Esophagus muscularis mucosa (tissue), 4 donors: ENCODE measurements around the gene HID1. TPM values are rescaled to one million over a fixed set of nuclear protein-coding genes. Genes with fewer than 3 reads are reported as not detected.
"Not testable (repeated sequence)": the region's sequence is repeated elsewhere in the genome, so short reads cannot be mapped to it uniquely, and the experiment has no call there.

Source experiments
- DNase-seq: peaks from one replicate; pipeline ENCODE4 v3.0.0-alpha.2; 2017; ENCODE audit errors: extremely low spot score
- H3K27ac ChIP-seq, 4 donors: fragments of 200-600 bp; sonication (generic); replicated peaks in 1 of 4; 1 replicate in 3 of 4; 2 replicates in 1 of 4; pipeline ENCODE4 v1.5.1; 2016 to 2019; ENCODE audit warnings: mild to moderate bottlenecking in 1 of 4
- H3K27me3 ChIP-seq, 4 donors: fragments of 200-600 bp; sonication (generic); one replicate each; pipeline versions ENCODE4 v1.5.1 to v1.6.0; 2016 to 2019
- H3K36me3 ChIP-seq, 4 donors: fragments of 200-600 bp; sonication (generic); one replicate each; pipeline ENCODE4 v1.5.1; 2016 to 2019
- H3K4me1 ChIP-seq, 4 donors: fragments of 200-600 bp; sonication (generic); one replicate each; pipeline ENCODE4 v1.5.1; 2016 to 2019
- H3K4me3 ChIP-seq, 4 donors: fragments of 200-600 bp; sonication (generic); 1 replicate in 2 of 4; 2 replicates in 2 of 4; pipeline ENCODE4 v1.5.1; 2016 to 2019; ENCODE audit warnings: mild to moderate bottlenecking in 4 of 4, moderate library complexity in 1 of 4
- H3K9me3 ChIP-seq, 4 donors: fragments of 200-600 bp; sonication (generic); 1 replicate in 3 of 4; 2 replicates in 1 of 4; pipeline ENCODE4 v1.5.1; 2016 to 2019
- CTCF ChIP-seq, 3 experiments: fragments of 200-600 bp in 2 of 3; fragments of 450-650 bp in 1 of 3; sonication (generic) in 2 of 3; IDR thresholded peaks; one replicate each; pipeline ENCODE4 v1.5.1; 2017 to 2019; ENCODE audit warnings: antibody characterized with exemption in 3 of 3, mild to moderate bottlenecking in 2 of 3, moderate library complexity in 1 of 3
- EP300 ChIP-seq: sonication (generic); formaldehyde crosslinking; IDR thresholded peaks from one replicate; pipeline ENCODE4 v1.6.1; 2017; ENCODE audit warnings: antibody characterized with exemption
- POLR2A ChIP-seq: fragments of 450-650 bp; IDR thresholded peaks from one replicate; pipeline ENCODE4 v1.6.1; 2017; ENCODE audit warnings: antibody characterized with exemption, moderate library complexity, mild to moderate bottlenecking, low read depth
- POLR2AphosphoS5 ChIP-seq, 2 donors: sonication (generic); formaldehyde crosslinking; IDR thresholded peaks; one replicate each; pipeline ENCODE4 v1.6.1; 2017; ENCODE audit warnings: antibody characterized with exemption in 2 of 2
- whole genome bisulfite sequencing: methylation state at CpG from one replicate; pipeline ENCODE4 v1.1.5; 2018; 5-methylcytosine and 5-hydroxymethylcytosine counted together
- intact Hi-C: fragments of 100-400 bp; cut with DNase I; formaldehyde crosslinking; loops from one replicate; pipeline ENCODE4 v1.15.1; 2023
- total RNA-seq, 4 donors: library from RNA; depleted of rRNA; stranded (reverse); fragments of >200 nt; gene quantifications; one replicate each; pipeline versions ENCODE4 v1.1.0 to v1.2.1, GENCODE V29; 2016

HID1 gene
- total RNA-seq, 4 donors from 2014 or later, result 4.5 to 17.1 (median 10.9) TPM

GRCh38 chr17:74971069-74971841 lies 1.3 kb downstream of the HID1 start:
- intact Hi-C loops, result loop anchor here (5.0 to 10.0 kb wide), 3 partner anchors 36 to 134 kb away; partner anchors contain the start of gene ARMC7
- DNase-seq, result no peak
- WGBS, result 82% methylated on average over 7 of the region's 8 CpGs
- peaks cover 14 to 26% (median 20%) of the 10 kb centered on the region in 4 donors for H3K4me1 ChIP-seq
- H3K36me3 ChIP-seq, result no peaks in the 10 kb centered on the region
- H3K27me3 ChIP-seq, result peaks cover 0 to 37% (median 0%) of the 10 kb centered on the region in 4 donors
- H3K4me3 ChIP-seq, result peak overlapping the region; percentile 69 to 88 (median 74)
- no peaks in the 10 kb centered on the region for H3K9me3 ChIP-seq
- TF ChIP-seq CTCF (IDR thresholded peaks at IDR 0.05) (no peak), POLR2AphosphoS5 (IDR thresholded peaks at IDR 0.05) (no peak), EP300 (no peak), POLR2A (no peak)
- H3K27ac ChIP-seq, result peak overlapping the region; percentile 43 to 71 (median 57)

DNA sequence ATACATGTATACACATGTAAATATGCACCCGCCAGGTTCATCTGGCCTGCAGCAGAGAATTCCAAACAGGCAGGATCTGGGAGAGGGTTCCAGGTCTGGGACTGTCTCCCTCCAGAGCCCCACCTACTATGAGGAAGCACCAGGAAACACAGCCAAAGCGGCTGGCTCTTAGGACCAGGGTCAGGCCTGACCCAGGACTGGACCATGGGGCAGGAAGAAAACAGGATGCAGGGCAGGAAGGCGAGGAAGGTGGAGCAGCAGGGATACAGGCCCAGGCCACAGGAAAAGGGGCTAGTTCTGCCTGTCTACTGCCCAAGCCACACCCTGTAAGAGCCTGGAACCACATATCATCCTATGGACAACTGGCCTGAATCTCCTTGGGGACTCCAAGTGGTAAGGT lies 2.2 kb downstream of the HID1 start:
- TF ChIP-seq POLR2A, result no peak
- TF ChIP-seq POLR2AphosphoS5 (IDR thresholded peaks at IDR 0.05), result no peak
- no peak for TF ChIP-seq EP300
- no peak for TF ChIP-seq CTCF (IDR thresholded peaks at IDR 0.05)
- intact Hi-C loops, result loop anchor here (5.0 to 10.0 kb wide), 3 partner anchors 37 to 134 kb away; partner anchors contain the start of gene ARMC7
- peaks cover 0 to 37% (median 0%) of the 10 kb centered on the region in 4 donors for H3K27me3 ChIP-seq
- H3K27ac ChIP-seq, result peak overlapping the region in 1 of 4 donors; percentile 43
- no peak for DNase-seq
- H3K9me3 ChIP-seq, result no peaks in the 10 kb centered on the region
- H3K4me3 ChIP-seq, result peak overlapping the region; percentile 69 to 88 (median 74)
- WGBS, result 80% methylated on average over 2 of the region's 3 CpGs
- peaks cover 14 to 26% (median 20%) of the 10 kb centered on the region in 4 donors for H3K4me1 ChIP-seq
- H3K36me3 ChIP-seq, result no peaks in the 10 kb centered on the region

GRCh38 chr17:74969501-74969900 lies 3.1 kb downstream of the HID1 start:
- H3K36me3 ChIP-seq, H3K4me3 ChIP-seq, DNase-seq, H3K27ac ChIP-seq, intact Hi-C loops, H3K9me3 ChIP-seq: not testable (repeated sequence)
- 90% methylated on average over 5 of the region's 5 CpGs for WGBS
- Histone ChIP-seq H3K4me1 (peaks cover 14 to 26% (median 20%) of the 10 kb centered on the region in 4 donors), H3K27me3 (peaks cover 0 to 37% (median 0%) of the 10 kb centered on the region in 4 donors)

DNA sequence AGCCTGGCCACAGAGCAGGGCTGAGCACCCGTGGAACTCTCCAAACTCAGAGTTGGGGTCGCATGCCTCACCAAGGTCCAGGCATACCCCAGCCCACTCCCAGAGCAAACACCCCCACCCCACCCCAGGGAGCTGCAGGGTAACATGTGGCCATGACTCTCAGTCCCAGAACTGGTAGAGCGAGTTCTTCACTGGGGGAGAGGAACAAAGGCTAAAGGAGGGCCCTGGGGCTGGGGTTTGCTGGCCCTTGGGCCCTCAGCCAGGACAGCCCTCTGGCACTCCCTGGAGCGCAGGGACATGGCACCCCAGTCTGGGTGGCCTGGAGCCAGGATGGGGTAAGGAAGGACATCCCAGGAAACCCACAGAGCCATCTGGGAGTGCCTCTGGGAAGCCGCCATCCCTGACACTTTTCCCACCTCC lies 4.2 kb downstream of the HID1 start:
- WGBS, result 85% methylated on average over 4 of the region's 5 CpGs
- intact Hi-C loops, result no loop called here
- H3K4me3 ChIP-seq, result no peak overlapping the region
- H3K27me3 ChIP-seq, result peaks cover 0 to 34% (median 0%) of the 10 kb centered on the region in 4 donors
- H3K4me1 ChIP-seq, result peaks cover 14 to 26% (median 20%) of the 10 kb centered on the region in 4 donors
- peaks cover 0 to 8% (median 0%) of the 10 kb centered on the region in 4 donors for H3K36me3 ChIP-seq
- H3K27ac ChIP-seq, result no peak overlapping the region
- no peak for TF ChIP-seq POLR2A
- TF ChIP-seq EP300, result no peak
- TF ChIP-seq CTCF (IDR thresholded peaks at IDR 0.05), result no peak
- TF ChIP-seq POLR2AphosphoS5 (IDR thresholded peaks at IDR 0.05), result no peak
- H3K9me3 ChIP-seq, result no peaks in the 10 kb centered on the region
- no peak for DNase-seq

DNA sequence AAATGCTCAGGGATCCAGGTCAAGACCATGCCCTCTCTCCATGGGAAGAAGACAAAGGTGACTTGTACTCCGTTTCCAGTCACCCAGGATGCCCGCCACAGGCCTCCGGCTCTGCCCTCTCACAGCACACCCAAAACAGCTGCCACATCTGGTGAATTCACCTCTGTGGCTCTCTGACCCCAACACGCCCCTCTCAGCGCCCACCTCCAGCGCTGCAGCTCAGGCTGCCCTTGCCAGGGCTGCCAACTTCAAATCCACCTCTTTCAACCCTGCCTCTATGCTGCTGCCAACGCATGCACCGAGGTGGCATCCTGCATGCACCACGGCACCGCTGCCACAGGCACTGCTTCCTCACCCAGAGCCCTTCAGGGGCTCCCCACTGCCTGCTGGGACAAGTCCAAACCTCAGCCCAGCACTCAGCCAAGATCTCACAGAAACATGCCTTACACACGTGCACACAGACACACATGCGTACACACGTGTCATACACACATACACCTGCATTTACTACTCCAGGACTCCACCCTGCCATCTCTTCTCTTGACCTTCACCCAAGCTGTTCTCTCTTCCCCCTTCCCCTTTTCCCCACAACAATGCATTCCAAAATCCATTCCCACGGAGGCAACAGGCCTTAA lies 7.5 kb downstream of the HID1 start:
- Histone ChIP-seq H3K36me3 (peaks cover 0 to 8% (median 0%) of the 10 kb centered on the region in 4 donors), H3K4me3 (no peak overlapping the region), H3K9me3 (no peaks in the 10 kb centered on the region), H3K27ac (no peak overlapping the region), H3K4me1 (peaks cover 0 to 8% (median 6%) of the 10 kb centered on the region in 4 donors), H3K27me3 (peaks cover 0 to 2% (median 0%) of the 10 kb centered on the region in 4 donors)
- no peak for TF ChIP-seq POLR2AphosphoS5 (IDR thresholded peaks at IDR 0.05)
- no peak for TF ChIP-seq POLR2A
- no peak for TF ChIP-seq CTCF (IDR thresholded peaks at IDR 0.05)
- DNase-seq, result no peak
- WGBS, result 84% methylated on average over 14 of the region's 14 CpGs
- intact Hi-C loops, result loop anchor here (5.0 kb wide), 1 partner anchor 47 kb away; the partner anchor contains the start of gene MRPL58
